IMR-90 (cell line): ENCODE results near the gene REN. TPM values are rescaled to one million over a fixed set of nuclear protein-coding genes. Genes with fewer than 3 reads are reported as not detected.

Experiments used
- ATAC-seq: fragments of 200-7000 bp; cut with Tn5 transposase; 2 replicates; pipeline ENCODE4 v1.9.1; 2020; ENCODE audit warnings: low read depth, mild to moderate bottlenecking, moderate library complexity
- BruUV-seq: library from RNA; stranded (reverse); fragments of 400-500 nt; replicated peaks from 2 replicates; lab custom pipeline; 2021; lab: Mats Ljungman, UMichigan
- CTCF ChIA-PET: fragments of 300-600 bp; formaldehyde crosslinking; extraction: SDS; loops from one replicate; lab custom pipeline; 2021; ENCODE audit warnings: antibody characterized with exemption; lab: Yijun Ruan, JAX
- POLR2A ChIA-PET: fragments of 300-600 bp; sonication (Branson Sonifier 250); formaldehyde crosslinking; loops from one replicate; lab custom pipeline; 2022; ENCODE audit warnings: antibody characterized with exemption; ENCODE audit not compliant: unreplicated experiment; lab: Charles Lee
- DNase-seq: peaks from one replicate; pipeline ENCODE4 v3.0.0; 2013
- H2AFZ ChIP-seq: replicated peaks from 2 replicates; pipeline ENCODE3; 2013; ENCODE audit warnings: low read length, mild to moderate bottlenecking; ENCODE audit not compliant: poor library complexity
- H2AK5ac ChIP-seq: 2 replicates; pipeline ENCODE4 v1.6.1; 2013; ENCODE audit warnings: low read depth, low read length, inconsistent platforms
- H2AK9ac ChIP-seq: replicated peaks from 2 replicates; pipeline ENCODE3; 2013; ENCODE audit warnings: mild to moderate bottlenecking, low read depth, low read length, moderate library complexity; ENCODE audit not compliant: poor library complexity
- H2BK120ac ChIP-seq: 2 replicates; pipeline ENCODE4 v1.6.1; 2013; ENCODE audit warnings: low read depth, low read length, inconsistent platforms
- H2BK15ac ChIP-seq: 3 replicates; pipeline ENCODE4 v1.6.1; 2013; ENCODE audit warnings: low read depth, low read length, inconsistent platforms
- H2BK20ac ChIP-seq: 2 replicates; pipeline ENCODE4 v1.6.1; 2013; ENCODE audit warnings: low read depth, mild to moderate bottlenecking, inconsistent platforms, low read length, moderate library complexity
- H2BK5ac ChIP-seq: 2 replicates; pipeline ENCODE4 v1.6.1; 2013; ENCODE audit warnings: mild to moderate bottlenecking, low read depth, low read length, inconsistent platforms; ENCODE audit not compliant: poor library complexity, severe bottlenecking
- H3K14ac ChIP-seq: replicated peaks from 2 replicates; pipeline ENCODE4 v1.6.1; 2013; ENCODE audit warnings: low read depth, low read length, inconsistent platforms
- H3K18ac ChIP-seq: 2 replicates; pipeline ENCODE4 v1.6.1; 2013; ENCODE audit warnings: low read depth, low read length, control low read depth
- H3K23ac ChIP-seq: 2 replicates; pipeline ENCODE4 v1.6.1; 2013; ENCODE audit warnings: low read depth, low read length, inconsistent platforms
- H3K27ac ChIP-seq: 2 replicates; pipeline ENCODE4 v1.5.1; 2013; ENCODE audit warnings: mild to moderate bottlenecking, control low read depth, low read length; ENCODE audit not compliant: insufficient read depth
- H3K27me3 ChIP-seq: 2 replicates; pipeline ENCODE4 v1.6.1; 2013; ENCODE audit warnings: low read length; ENCODE audit not compliant: control insufficient read depth, insufficient read depth
- H3K36me3 ChIP-seq: 2 replicates; pipeline ENCODE4 v1.6.1; 2013; ENCODE audit warnings: low read length, mixed read lengths; ENCODE audit not compliant: control insufficient read depth, insufficient read depth
- H3K4ac ChIP-seq: 2 replicates; pipeline ENCODE4 v1.6.1; 2013; ENCODE audit warnings: low read depth, low read length, inconsistent platforms
- H3K4me1 ChIP-seq: 2 replicates; pipeline ENCODE4 v1.6.1; 2013; ENCODE audit warnings: low read length, mixed read lengths; ENCODE audit not compliant: control insufficient read depth, insufficient read depth
- H3K4me2 ChIP-seq: 2 replicates; pipeline ENCODE4 v1.6.1; 2013; ENCODE audit warnings: low read depth, mild to moderate bottlenecking, control low read depth, low read length, moderate library complexity
- H3K4me3 ChIP-seq: 2 replicates; pipeline ENCODE4 v1.5.1; 2013; ENCODE audit warnings: low read depth, mild to moderate bottlenecking, control low read depth, low read length, moderate library complexity; ENCODE audit not compliant: insufficient read depth
- H3K56ac ChIP-seq: 2 replicates; pipeline ENCODE4 v1.6.1; 2013; ENCODE audit warnings: low read length, inconsistent platforms; ENCODE audit not compliant: insufficient read depth; ENCODE audit errors: extremely low read depth
- H3K79me1 ChIP-seq, 2 experiments: 2 replicates each; pipeline ENCODE4 v1.6.1; 2013; ENCODE audit warnings: low read length in 2 of 2, inconsistent platforms in 1 of 2, low read depth in 1 of 2
- H3K9ac ChIP-seq: 2 replicates; pipeline ENCODE4 v1.6.1; 2013; ENCODE audit warnings: low read depth, low read length, control low read depth
- H3K9me1 ChIP-seq: 2 replicates; pipeline ENCODE4 v1.6.1; 2013; ENCODE audit warnings: low read length, inconsistent platforms; ENCODE audit not compliant: insufficient read depth
- H3K9me3 ChIP-seq: 2 replicates; pipeline ENCODE4 v1.6.1; 2013; ENCODE audit warnings: low read length; ENCODE audit not compliant: control insufficient read depth, insufficient read depth
- H4K20me1 ChIP-seq: 2 replicates; pipeline ENCODE4 v1.6.1; 2013; ENCODE audit warnings: low read length, inconsistent platforms; ENCODE audit not compliant: insufficient read depth
- H4K5ac ChIP-seq: 2 replicates; pipeline ENCODE4 v1.6.1; 2013; ENCODE audit warnings: mild to moderate bottlenecking, low read depth, low read length, control low read depth
- H4K8ac ChIP-seq, 2 experiments: 2 replicates each; pipeline ENCODE4 v1.6.1; 2013; ENCODE audit warnings: low read depth in 2 of 2, low read length in 2 of 2, control low read depth in 1 of 2, inconsistent platforms in 1 of 2
- H4K91ac ChIP-seq: 2 replicates; pipeline ENCODE4 v1.6.1; 2013; ENCODE audit warnings: low read depth, low read length, inconsistent platforms; ENCODE audit not compliant: insufficient read depth
- BHLHE40 ChIP-seq: fragments of 150-350 bp; IDR thresholded peaks from 2 replicates; pipeline ENCODE4 v1.6.1; 2016; ENCODE audit warnings: mild to moderate bottlenecking, low read depth, low read length
- CEBPB ChIP-seq: IDR thresholded peaks from 2 replicates; pipeline ENCODE4 v1.6.1; 2012; ENCODE audit warnings: low read depth, low read length, improper control_type of control experiment
- CHD1 ChIP-seq: IDR thresholded peaks from 2 replicates; pipeline ENCODE4 v1.6.1; 2012; ENCODE audit warnings: low read depth, low read length, improper control_type of control experiment
- MAZ ChIP-seq: IDR thresholded peaks from 2 replicates; pipeline ENCODE4 v1.6.1; 2012; ENCODE audit warnings: low read depth, mild to moderate bottlenecking, low read length, improper control_type of control experiment, moderate library complexity, borderline replicate concordance
- MXI1 ChIP-seq: IDR thresholded peaks from 2 replicates; pipeline ENCODE4 v1.6.1; 2012; ENCODE audit warnings: low read depth, mild to moderate bottlenecking, low read length, moderate library complexity, borderline replicate concordance
- RCOR1 ChIP-seq: IDR thresholded peaks from 2 replicates; pipeline ENCODE4 v1.6.1; 2012; ENCODE audit warnings: mild to moderate bottlenecking, low read length, improper control_type of control experiment; ENCODE audit not compliant: insufficient replicate concordance
- USF2 ChIP-seq: fragments of 150-350 bp; IDR thresholded peaks from 2 replicates; pipeline ENCODE4 v1.6.1; 2017; ENCODE audit warnings: mild to moderate bottlenecking, antibody characterized with exemption, low read length, low read depth
- WGBS, 2 experiments: methylation state at CpG; one replicate each; pipeline versions ENCODE4 v1.1.5 to v1.1.7; 2013; ENCODE audit warnings: missing lambda C conversion rate in 2 of 2; ENCODE audit not compliant: insufficient read length in 1 of 2; ENCODE audit errors: extremely low coverage in 2 of 2; 5-methylcytosine and 5-hydroxymethylcytosine counted together
- dilution Hi-C: fragments of 300-500 bp; cut with HindIII; formaldehyde crosslinking; loops from one replicate; pipeline ENCODE4 v1.14.3; 2018; ENCODE audit warnings: low sequenced_read_pairs; ENCODE audit not compliant: unreplicated experiment
- in situ Hi-C: fragments of 300-500 bp; cut with MboI; formaldehyde crosslinking; loops from 3 replicates; pipeline ENCODE4 v1.14.3; 2019; ENCODE audit warnings: low sequenced_read_pairs, inconsistent platforms, mixed read lengths
- intact Hi-C: fragments of 100-400 bp; cut with micrococcal nuclease; formaldehyde crosslinking; loops from 2 replicates; pipeline ENCODE4 v1.10.0; 2022
- polyA plus RNA-seq, 3 experiments: library from polyadenylated mRNA; depleted of rRNA; stranded (reverse); fragments of >200 nt; gene quantifications; 2 replicates each; pipeline ENCODE4 v1.2.3, GENCODE V29; 2012; ENCODE audit warnings: low replicate concordance in 1 of 3
- total RNA-seq: library from RNA; depleted of rRNA; stranded (reverse); fragments of >200 nt; gene quantifications from 2 replicates; pipeline ENCODE4 v1.2.3, GENCODE V29; 2012
- TF ChIP-seq, protein P1 (sequence below): fragments of 150-350 bp; IDR thresholded peaks from 2 replicates; pipeline ENCODE4 v1.6.1; 2016; ENCODE audit warnings: low read depth, mild to moderate bottlenecking, low read length, moderate library complexity, borderline replicate concordance
- TF ChIP-seq, protein P2 (sequence below): conservative IDR thresholded peaks from 2 replicates; pipeline ENCODE4 v1.5.1; 2012; ENCODE audit warnings: mild to moderate bottlenecking, low read depth, low read length, improper control_type of control experiment

Gene REN
- total and polyA plus RNA-seq, 2 of the 4 experiments (the other 2 are of a cell fraction) = 0.54 to 1.2 TPM

GRCh38 chr1:204162494-204163074, 3.6 kb downstream of the REN start (continued):
- TF ChIP-seq CHD1 = no peak

DNA sequence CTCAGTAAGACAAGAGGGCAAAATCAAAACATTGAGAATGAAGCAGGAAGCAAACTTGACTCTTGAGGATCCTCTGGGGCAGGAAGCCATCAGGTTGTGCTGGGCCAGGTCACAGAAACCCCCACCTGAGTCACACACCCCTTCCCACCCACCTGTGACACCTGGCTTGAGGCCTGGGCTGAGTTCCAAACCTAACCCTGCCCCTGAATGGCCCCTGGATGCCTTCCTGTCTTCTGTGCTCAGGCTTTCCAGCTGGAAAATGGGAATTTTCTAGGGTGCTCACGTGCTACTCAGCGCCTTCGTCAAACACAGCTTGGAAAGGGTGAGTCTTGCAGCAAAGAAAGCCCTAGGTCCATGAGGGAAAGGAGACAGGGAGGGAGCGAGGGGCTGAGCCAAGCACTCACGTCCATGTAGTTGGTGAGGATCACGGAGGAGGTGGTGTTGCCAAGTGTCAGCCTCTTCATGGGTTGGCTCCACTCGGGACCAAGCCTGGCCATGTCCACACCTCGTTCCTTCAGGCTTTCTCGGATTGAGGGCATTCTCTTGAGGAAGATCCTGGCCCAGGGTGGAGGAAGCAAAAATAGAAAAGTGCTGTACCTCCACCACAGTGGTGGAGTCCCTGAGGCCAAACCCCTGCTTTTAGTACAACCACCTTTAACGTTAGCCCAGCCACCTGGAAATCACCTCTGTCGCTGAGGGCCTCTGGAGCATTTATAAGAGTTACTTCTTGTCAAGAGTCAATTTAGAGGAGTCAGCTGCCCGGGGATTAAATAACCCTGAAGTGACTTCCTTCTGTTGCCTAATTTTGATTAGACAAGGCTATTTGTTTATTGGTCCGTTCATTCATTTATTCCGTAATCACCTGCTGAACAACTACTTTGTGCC, 4.3 kb downstream of the REN start:
- no peak overlapping the region for H3K23ac ChIP-seq
- BruUV-seq = no TSS peak
- no peak overlapping the region for H3K14ac ChIP-seq
- H3K27me3 ChIP-seq = peaks cover 6% of the 10 kb centered on the region; the same call in 1 of the 2 replicates
- no peak overlapping the region for H4K91ac ChIP-seq
- H3K9ac ChIP-seq = no peak overlapping the region
- peak overlapping the region; percentile 94 for H2AK9ac ChIP-seq
- no peaks in the 10 kb centered on the region for H3K9me3 ChIP-seq
- ChIA-PET POLR2A (no interaction called here), CTCF (interaction anchor here (0.8 to 2.5 kb wide), 11 partner anchors 9 to 342 kb away, joined by 3 to 32 read pairs (median 5); partner anchors contain the start of genes KISS1 and PLEKHA6)
- H3K18ac ChIP-seq = no peak overlapping the region
- no peak overlapping the region for H3K56ac ChIP-seq
- no peak overlapping the region for H2BK5ac ChIP-seq
- H4K5ac ChIP-seq = no peak overlapping the region
- dilution Hi-C loops (loop anchor here (25.0 kb wide), 1 partner anchor 225 kb away; no protein-coding TSS in a partner anchor), in situ Hi-C loops (no loop called here), intact Hi-C loops (loop anchor here (1.0 to 5.0 kb wide), 4 partner anchors 45 to 340 kb away; no protein-coding TSS in a partner anchor)
- H3K36me3 ChIP-seq = no peaks in the 10 kb centered on the region
- no peak overlapping the region for H3K4me2 ChIP-seq
- ATAC-seq (no peak), DNase-seq (no peak)
- no peaks in the 10 kb centered on the region for H3K9me1 ChIP-seq
- H2BK20ac ChIP-seq = no peak overlapping the region; the same call in 1 of the 2 replicates
- peak overlapping the region; percentile 86 for H2AK5ac ChIP-seq
- 0 out of 2 replicates have a peak overlapping the region, but pooled peaks have one; percentile 58 for H3K4ac ChIP-seq
- H3K27ac ChIP-seq = no peak overlapping the region
- H3K4me3 ChIP-seq = no peak overlapping the region
- H3K79me1 ChIP-seq = no peaks in the 10 kb centered on the region
- 0 out of 3 replicates have a peak overlapping the region, but pooled peaks have one; percentile 7 for H2BK15ac ChIP-seq
- H3K4me1 ChIP-seq = no peaks in the 10 kb centered on the region
- peak overlapping the region; percentile 81; the same call in 1 of the 2 replicates for H2BK120ac ChIP-seq
- no peak overlapping the region; a peak in 1 of 4 replicates for H4K8ac ChIP-seq
- H2AFZ ChIP-seq = peak overlapping the region; percentile 60
- H4K20me1 ChIP-seq = no peaks in the 10 kb centered on the region
- WGBS, 2 experiments = 60% methylated on average over 1 of the region's 14 CpGs; no CpG with 5 or more reads in 1 of the 2 experiments
- TF ChIP-seq, protein P1, sequence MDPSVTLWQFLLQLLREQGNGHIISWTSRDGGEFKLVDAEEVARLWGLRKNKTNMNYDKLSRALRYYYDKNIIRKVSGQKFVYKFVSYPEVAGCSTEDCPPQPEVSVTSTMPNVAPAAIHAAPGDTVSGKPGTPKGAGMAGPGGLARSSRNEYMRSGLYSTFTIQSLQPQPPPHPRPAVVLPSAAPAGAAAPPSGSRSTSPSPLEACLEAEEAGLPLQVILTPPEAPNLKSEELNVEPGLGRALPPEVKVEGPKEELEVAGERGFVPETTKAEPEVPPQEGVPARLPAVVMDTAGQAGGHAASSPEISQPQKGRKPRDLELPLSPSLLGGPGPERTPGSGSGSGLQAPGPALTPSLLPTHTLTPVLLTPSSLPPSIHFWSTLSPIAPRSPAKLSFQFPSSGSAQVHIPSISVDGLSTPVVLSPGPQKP = no peak
- TF ChIP-seq, protein P2, sequence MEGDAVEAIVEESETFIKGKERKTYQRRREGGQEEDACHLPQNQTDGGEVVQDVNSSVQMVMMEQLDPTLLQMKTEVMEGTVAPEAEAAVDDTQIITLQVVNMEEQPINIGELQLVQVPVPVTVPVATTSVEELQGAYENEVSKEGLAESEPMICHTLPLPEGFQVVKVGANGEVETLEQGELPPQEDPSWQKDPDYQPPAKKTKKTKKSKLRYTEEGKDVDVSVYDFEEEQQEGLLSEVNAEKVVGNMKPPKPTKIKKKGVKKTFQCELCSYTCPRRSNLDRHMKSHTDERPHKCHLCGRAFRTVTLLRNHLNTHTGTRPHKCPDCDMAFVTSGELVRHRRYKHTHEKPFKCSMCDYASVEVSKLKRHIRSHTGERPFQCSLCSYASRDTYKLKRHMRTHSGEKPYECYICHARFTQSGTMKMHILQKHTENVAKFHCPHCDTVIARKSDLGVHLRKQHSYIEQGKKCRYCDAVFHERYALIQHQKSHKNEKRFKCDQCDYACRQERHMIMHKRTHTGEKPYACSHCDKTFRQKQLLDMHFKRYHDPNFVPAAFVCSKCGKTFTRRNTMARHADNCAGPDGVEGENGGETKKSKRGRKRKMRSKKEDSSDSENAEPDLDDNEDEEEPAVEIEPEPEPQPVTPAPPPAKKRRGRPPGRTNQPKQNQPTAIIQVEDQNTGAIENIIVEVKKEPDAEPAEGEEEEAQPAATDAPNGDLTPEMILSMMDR = no peak
- no peak for TF ChIP-seq CEBPB
- TF ChIP-seq USF2 = no peak
- no peak for TF ChIP-seq MAZ
- TF ChIP-seq MXI1 = no peak
- TF ChIP-seq BHLHE40 = no peak
- TF ChIP-seq CHD1 = no peak
- no peak for TF ChIP-seq RCOR1
